Fibroblast of the conjunctiva (primary cell): ENCODE data around the gene PEX11B.
"Not testable (repeated sequence)": the region's sequence is repeated elsewhere in the genome, so short reads cannot be mapped to it uniquely, and the experiment has no call there.

Experiments
- DNase-seq: peaks from one replicate; pipeline ENCODE4 v3.0.0-alpha.2; 2010; ENCODE audit warnings: low read depth

The PEX11B gene

GRCh38 chr1:145952903-145953302 lies 34.4 kb upstream of the PEX11B start:
- no peak for DNase-seq

GRCh38 chr1:145951526-145951925 lies 33.0 kb upstream of the PEX11B start:
- DNase-seq = no peak

- DNase-seq = peak; percentile 94
Measured at GRCh38 chr1:145949219-145949618, 30.7 kb upstream of the PEX11B start.

DNA sequence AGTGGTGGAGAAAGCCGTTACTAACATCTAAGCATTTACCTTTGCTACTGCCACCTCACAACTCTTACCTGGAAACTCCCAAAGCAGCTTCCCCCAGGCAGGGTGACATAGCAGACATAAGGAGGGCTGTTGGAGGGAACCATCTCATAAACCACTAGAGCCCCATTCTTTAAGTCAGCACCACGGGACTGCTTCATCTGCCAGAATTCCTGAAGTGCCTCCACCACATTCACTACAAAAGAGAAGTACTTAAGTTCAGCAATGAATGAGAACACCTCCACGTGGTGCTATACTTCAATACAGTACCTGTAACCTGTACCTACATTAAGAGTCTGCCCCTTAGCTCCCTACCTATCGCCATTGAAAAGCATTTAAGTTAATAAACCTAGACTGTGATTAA lies 29.0 kb upstream of the PEX11B start:
- DNase-seq = no peak

DNA sequence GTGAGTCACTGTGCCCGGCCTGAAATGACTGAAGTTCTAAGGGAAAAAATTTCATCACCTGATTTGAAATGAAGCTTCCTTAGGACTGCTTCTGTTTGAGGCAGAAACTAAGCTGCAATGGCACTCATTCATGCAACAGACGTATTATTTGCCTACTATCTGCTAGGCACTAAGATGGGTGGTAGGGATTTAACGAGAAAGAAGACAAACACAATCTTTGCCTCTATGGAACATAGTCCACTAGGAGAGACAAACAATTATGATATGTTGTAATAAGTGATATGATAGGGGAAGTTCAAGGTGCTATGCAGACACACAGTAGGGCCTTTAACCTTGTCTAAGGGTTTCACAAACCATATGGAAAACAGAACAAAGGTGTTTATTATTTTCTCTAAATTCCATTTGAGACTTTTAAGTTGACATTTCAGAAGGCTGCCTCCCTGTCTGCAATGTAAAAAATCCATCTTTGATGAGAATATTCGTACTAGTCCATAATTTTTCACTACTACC lies 28.0 kb upstream of the PEX11B start:
- no peak for DNase-seq

- no peak for DNase-seq
Measured at GRCh38 chr1:145944532-145944931, 26.0 kb upstream of the PEX11B start.

DNA sequence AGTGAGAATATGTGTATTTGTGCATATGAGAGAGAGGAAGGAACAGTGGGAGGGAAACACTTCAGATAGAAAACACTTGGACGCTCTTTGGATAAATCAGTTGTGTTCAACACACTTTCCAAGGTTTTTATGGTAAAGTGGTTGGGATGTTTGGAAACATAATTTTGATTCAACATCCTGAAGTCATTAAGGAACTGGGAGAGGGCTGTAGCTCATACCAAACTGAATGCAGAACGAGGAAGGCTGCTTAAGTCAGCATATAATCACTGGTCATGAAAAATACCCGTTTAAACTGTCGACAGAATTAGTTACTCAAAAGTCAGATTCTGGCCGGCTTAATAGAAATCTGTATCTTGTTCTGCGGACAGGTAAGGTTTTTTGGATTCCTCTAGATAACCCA lies 24.4 kb upstream of the PEX11B start:
- no peak for DNase-seq

GRCh38 chr1:145942405-145942804 lies 23.9 kb upstream of the PEX11B start:
- no peak for DNase-seq

GRCh38 chr1:145937436-145937835 lies 18.9 kb upstream of the PEX11B start:
- DNase-seq = no peak

- no peak for DNase-seq
Measured at GRCh38 chr1:145936247-145936646, 17.7 kb upstream of the PEX11B start.

- no peak for DNase-seq
Measured at GRCh38 chr1:145935708-145936107, 17.2 kb upstream of the PEX11B start.

DNA sequence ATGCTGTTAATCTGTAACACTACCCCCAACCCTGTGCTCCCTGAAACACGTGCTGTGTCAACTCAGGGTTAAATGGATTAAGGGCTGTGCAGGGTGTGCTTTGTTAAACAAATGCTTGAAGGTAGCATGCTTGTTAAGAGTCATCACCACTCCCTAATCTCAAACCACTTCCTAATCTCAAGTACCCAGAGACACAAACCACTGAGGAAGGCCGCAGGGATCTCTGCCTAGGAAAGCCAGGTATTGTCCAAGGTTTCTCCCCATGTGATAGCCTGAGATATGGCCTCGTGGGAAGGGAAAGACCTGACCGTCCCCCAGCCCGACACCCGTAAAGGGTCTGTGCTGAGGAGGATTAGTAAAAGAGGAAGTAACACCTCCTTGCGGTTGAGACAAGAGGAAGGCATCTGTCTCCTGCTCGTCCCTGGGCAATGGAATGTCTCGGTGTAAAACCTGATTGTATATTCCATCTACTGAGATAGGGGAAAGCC lies 14.0 kb upstream of the PEX11B start:
- DNase-seq = not testable (repeated sequence)

DNA sequence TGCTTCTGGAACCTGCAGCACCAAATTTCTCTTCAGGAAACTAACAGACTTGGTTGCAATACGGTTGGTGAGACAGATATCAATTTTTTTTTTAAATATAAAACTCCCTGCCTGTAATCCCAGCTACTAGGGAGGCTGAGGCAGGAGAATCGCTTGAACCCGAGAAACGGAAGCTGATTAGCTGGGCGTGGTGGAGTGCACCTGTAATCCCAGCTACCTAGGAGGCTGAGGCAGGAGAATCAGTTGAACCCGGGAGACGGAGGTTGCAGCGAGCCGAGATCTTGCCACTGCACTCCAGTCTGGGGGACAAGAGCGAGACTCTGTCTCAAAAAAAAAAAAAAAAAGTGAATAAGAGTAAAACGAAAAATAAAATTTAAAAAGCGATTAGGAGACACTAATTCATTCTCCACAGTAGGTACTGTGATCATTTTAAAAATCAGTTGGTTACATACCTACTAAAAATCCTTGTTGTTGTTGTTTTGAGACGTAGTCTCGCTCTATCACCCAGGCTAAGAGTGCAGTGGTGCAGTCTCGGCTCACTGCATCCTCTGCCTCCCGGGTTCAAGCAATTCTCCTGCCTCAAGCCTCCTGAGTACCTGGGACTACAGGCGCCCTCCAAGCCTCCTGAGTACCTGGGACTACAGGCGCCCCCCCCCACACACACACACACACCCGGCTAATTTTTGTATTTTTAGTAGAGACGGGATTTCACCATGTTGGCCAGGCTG lies 9.6 kb upstream of the PEX11B start:
- DNase-seq = no peak

DNA sequence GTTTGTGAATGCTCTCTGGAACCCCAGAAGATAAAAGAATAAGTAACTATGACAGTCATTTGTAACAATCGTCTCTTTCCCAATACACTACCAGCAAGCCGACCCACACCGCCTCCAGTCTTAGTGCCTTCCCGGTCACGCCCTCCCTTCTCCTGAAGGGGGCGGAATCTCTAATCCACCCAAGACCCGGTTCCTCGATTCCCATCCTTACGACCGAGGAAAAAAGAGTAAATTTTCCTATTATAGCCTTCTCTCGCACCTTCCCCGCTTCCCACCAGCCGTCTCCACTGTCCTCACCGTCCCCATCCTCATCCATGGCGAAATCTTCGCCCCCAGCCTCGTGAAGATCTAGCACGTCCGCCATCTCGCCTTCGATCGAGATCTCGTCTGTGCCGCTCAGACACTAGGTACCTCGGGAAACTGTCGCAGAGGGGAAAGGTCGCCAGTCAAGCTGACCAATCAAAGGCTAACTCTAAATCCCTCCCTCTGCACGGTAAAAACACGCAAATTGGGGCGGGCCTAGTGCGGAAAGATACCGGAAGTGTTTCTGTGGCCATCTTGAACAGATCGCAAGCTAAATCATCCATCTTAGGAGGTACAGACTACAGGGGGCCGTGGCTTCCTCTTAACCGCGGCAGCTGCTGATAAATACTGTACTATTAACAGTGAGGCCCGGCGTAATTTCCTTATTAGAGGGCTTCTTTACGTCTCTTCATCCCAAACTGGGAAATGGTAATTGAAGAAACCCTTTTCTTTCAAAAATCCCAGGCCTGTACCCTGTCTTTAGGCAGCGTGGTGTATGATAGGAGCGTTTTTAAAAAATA lies 8.8 kb upstream of the PEX11B start, which contains the start of gene RBM8A:
RBM8A (minus strand) TSS at position 422 of the 824 bp plus-strand sequence; CDS start at position 364, 58 bp downstream.
- DNase-seq = peak; percentile 97

GRCh38 chr1:145926686-145927062 lies 8.2 kb upstream of the PEX11B start:
- no peak for DNase-seq

DNA sequence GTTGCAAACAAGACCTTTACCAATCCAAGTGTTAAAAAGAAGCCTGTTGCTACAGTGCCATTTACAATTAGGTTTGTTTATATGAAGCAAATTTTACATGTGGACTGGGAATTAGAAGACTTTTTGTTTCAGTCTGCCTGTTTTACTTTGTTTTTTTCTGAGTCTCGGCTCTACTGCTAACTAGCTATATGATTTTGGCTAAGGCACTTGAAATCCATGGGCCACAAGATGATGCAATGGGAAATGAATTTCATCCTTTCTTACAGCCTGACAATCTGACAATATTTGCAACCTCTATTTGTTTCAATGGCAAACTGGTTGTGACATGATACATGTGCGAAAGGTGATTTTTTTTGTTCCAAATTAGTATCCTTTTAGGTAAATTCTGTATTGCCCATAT lies 3.7 kb upstream of the PEX11B start:
- DNase-seq = peak; percentile 28

DNA sequence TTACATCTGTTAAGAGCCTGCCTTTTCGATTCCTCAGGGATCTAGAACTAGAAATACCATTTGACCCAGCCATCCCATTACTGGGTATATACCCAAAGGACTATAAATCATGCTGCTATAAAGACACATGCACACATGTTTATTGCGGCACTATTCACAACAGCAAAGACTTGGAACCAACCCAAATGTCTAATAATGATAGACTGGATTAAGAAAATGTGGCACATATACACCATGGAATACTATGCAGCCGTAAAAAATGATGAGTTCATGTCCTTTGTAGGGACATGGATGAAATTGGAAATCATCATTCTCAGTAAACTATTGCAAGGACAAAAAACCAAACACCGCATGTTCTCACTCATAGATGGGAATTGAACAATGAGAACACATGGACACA lies 1.8 kb upstream of the PEX11B start:
- DNase-seq = not testable (repeated sequence)

DNA sequence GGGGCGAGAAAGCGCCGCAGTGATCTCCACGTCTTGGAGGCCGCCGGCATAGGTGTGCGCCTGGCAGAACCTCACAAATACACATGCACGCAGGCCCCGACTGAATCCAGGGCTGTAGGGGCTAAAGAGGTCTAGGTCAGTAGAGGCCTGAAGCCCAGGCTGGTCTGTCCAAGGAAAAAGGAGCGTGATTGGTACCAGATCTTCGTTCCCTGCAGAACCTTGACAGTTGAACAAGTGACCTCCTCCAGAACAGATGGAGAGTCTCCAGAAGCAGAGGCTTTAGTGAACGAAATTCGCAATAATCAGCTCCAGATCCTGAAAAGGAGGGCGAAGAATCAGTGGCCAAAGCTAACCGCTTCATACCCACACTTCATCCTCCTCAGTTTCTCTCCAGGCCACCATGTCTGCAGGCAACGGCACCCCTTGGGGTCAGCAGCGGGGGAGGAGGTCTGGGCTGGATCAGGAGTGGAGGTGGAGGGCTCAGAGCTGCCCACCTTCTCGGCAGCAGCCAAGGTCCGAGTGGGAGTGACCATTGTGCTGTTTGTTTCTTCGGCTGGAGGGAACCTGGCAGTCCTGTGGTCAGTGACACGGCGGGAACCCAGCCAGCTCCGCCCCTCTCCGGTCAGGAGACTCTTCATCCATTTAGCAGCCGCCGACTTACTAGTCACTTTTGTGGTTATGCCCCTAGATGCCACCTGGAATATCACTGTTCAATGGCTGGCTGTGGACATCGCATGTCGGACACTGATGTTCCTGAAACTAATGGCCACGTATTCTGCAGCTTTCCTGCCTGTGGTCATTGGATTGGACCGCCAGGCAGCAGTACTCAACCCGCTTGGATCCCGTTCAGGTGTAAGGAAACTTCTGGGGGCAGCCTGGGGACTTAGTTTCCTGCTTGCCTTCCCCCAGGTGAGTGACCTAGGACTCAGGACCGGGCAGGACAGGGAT lies 749 bp upstream of the PEX11B start:
- DNase-seq = peak; percentile 17

DNA sequence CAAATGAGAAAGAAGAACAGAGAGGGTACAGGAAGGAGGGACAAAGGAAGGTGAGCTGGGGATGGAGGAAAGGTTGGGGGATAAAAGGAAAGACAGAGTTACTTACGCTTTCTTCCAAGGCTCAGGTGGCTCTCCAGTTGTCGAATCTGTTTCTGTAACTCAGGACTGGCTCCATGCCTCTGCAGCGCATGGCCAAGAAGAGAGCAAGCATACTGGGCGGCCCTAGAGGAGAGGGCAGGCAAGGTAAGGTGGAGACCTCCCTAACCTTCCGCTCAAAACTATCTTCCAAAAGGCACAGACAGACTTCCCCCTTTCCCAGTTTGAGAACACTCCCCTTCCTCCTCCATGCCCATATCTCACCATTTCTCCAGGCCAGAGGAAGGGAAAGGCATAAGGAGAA lies 922 bp downstream of the PEX11B start:
- DNase-seq = no peak

DNA sequence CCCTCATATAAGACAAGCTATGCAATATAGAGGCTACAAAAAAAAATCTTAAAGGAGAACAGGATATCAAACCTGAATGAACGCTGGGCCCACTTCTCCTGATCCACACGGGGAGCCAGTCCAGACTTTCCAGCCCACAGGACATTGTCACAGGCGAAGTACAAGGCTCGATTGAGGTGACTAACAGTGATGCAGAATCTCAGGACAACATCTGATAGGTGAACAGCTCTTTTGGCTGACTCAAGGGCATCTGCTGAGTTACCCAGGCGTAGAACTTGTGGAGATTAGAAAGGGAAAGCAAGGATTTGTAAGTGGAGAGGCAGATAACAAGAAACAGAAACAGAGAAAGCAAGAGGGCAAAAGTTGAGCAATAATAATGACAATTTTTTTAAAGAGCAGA lies 1.8 kb downstream of the PEX11B start:
- no peak for DNase-seq

GRCh38 chr1:145912128-145912641 lies 6.3 kb downstream of the PEX11B start:
- no peak for DNase-seq

DNA sequence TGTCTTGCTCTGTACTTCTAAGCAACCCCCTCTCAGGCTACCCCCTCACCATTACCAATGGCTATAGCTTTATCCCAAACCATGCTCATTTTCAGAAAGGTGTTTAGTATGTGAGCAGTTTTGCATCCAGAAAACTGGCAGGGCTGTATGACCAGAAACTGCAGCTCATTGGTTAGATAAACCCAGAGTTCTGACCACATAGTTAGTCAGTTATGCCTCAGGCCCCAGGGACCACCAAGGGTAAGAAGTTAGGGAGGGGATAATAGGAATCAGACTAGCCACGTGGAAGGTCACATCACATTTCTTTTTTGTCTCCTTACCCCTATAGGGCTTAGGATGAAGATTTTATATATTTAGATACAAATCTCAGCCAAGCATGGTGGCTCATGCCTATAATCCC lies 9.9 kb downstream of the PEX11B start:
- DNase-seq = peak; percentile 35
